Vagina (tissue), 2 donors: Measurements from ENCODE around the gene TLCD4. TPM values are rescaled to one million over a fixed set of nuclear protein-coding genes. Genes with fewer than 3 reads are reported as not detected.

ENCODE experiments used
- DNase-seq, 2 donors: peaks; one replicate each; pipeline ENCODE4 v3.0.0-alpha.2; 2017; ENCODE audit errors: extremely low spot score in 2 of 2
- H3K27ac ChIP-seq: fragments of 200-600 bp; sonication (generic); one replicate; pipeline ENCODE4 v1.5.1; 2019
- H3K27me3 ChIP-seq: fragments of 200-600 bp; sonication (generic); one replicate; pipeline ENCODE4 v1.5.1; 2019
- H3K36me3 ChIP-seq, 2 donors: fragments of 200-600 bp; sonication (generic); one replicate each; pipeline ENCODE4 v1.5.1; 2017 to 2019
- H3K4me1 ChIP-seq: fragments of 200-600 bp; sonication (generic); one replicate; pipeline ENCODE4 v1.5.1; 2019
- H3K4me3 ChIP-seq, 2 donors: fragments of 200-600 bp; sonication (generic); 1 replicate in 1 of 2; 2 replicates in 1 of 2; pipeline ENCODE4 v1.5.1; 2016 to 2019
- H3K9me3 ChIP-seq: fragments of 200-600 bp; sonication (generic); one replicate; pipeline ENCODE4 v1.5.1; 2019
- CTCF ChIP-seq, 3 experiments: fragments of 450-650 bp in 2 of 3; fragments of 200-600 bp in 1 of 3; sonication (generic) in 1 of 3; IDR thresholded peaks; one replicate each; pipeline ENCODE4 v1.5.1; 2017 to 2019; ENCODE audit warnings: antibody characterized with exemption in 3 of 3, mild to moderate bottlenecking in 2 of 3, moderate library complexity in 2 of 3
- POLR2A ChIP-seq, 2 donors: fragments of 450-650 bp; IDR thresholded peaks; one replicate each; pipeline ENCODE4 v1.6.1; 2017; ENCODE audit warnings: antibody characterized with exemption in 2 of 2, mild to moderate bottlenecking in 2 of 2, moderate library complexity in 2 of 2
- POLR2AphosphoS5 ChIP-seq, 2 donors: sonication (generic); formaldehyde crosslinking; IDR thresholded peaks; one replicate each; pipeline ENCODE4 v1.9.0; 2017; ENCODE audit warnings: antibody characterized with exemption in 2 of 2, mild to moderate bottlenecking in 2 of 2, low read depth in 1 of 2; ENCODE audit not compliant: insufficient read depth in 1 of 2
- intact Hi-C: fragments of 100-400 bp; cut with DNase I; formaldehyde crosslinking; loops from one replicate; pipeline ENCODE4 v1.15.1; 2023
- total RNA-seq: library from RNA; depleted of rRNA; stranded (reverse); fragments of >200 nt; gene quantifications from one replicate; pipeline ENCODE4 v1.2.3, GENCODE V29; 2016

The TLCD4 gene
- total RNA-seq, 1 donor from 2014 or later: 4.4 TPM

DNA sequence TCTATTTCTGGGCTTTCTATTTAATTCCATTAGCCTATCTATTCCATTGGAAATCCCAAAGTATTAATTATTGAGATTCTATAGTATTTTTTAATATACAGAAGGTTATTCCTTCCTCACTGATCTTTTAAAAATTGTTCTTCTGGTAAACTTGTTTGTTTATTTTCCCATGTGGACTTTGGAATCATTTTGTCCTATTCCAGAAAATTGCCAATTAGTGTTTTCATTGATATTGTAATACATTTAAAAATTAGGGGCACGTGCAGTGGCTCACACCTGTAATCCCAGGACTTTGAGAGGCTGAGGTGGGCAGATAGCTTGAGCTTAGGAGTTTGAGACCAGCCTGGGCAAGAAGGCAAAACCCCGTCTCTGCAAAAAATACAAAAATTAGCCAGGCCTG lies 8.4 kb upstream of the TLCD4 start:
- Histone ChIP-seq H3K4me3 (no peak overlapping the region), H3K9me3 (no peaks in the 10 kb centered on the region), H3K27me3 (no peaks in the 10 kb centered on the region), H3K4me1 (no peaks in the 10 kb centered on the region), H3K27ac (no peak overlapping the region), H3K36me3 (no peaks in the 10 kb centered on the region)
- TF ChIP-seq POLR2A (IDR thresholded peaks at IDR 0.05): no peak
- TF ChIP-seq CTCF (IDR thresholded peaks at IDR 0.05): no peak
- TF ChIP-seq POLR2AphosphoS5 (IDR thresholded peaks at IDR 0.05; ENCODE audit: insufficient read depth in 1 of 2, low read depth in 1 of 2): no peak
- intact Hi-C loops: no loop called here
- DNase-seq: no peak

DNA sequence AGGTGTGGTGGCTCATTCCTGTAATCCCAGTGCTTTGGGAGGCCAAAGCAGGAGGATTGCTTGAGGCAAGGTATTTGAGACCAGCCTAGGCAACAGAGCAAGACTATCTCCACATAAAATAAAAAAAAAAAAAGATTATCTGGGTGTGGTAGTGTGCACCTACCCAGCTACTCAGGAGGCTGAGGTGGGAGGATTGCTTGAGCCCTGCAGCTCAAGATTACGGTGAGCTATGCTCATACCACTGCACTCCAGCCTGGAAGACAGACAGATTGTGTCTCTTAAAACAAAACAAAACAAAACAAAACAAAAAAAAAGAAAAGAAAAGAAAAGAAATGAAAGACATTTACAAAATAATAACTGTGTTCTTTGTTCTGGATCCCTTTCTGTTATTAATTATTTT lies 6.1 kb upstream of the TLCD4 start:
- DNase-seq: no peak

DNA sequence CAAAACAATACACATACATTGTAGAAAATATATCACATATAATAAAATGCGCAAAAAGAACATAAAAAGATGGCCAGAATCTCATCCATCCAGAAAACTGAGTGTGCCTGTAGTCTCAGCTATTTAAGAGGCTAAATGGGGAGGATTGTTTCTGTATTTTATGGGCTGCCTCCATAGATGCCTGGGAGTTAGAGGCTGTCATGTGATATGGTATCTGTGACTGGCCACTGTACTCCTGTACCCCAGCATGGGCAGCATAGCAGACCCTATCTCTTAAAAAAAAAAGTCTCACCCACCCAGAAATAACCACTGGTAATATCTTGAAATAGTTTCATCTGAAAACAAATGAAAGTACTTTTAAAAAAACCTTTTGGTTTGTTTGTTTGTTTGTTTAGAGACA lies 3.5 kb upstream of the TLCD4 start:
- Histone ChIP-seq H3K9me3 (no peaks in the 10 kb centered on the region), H3K4me1 (peaks cover 12% of the 10 kb centered on the region), H3K4me3 (no peak overlapping the region), H3K36me3 (no peaks in the 10 kb centered on the region), H3K27ac (no peak overlapping the region), H3K27me3 (no peaks in the 10 kb centered on the region)
- intact Hi-C loops: no loop called here
- TF ChIP-seq POLR2AphosphoS5 (IDR thresholded peaks at IDR 0.05; ENCODE audit: insufficient read depth in 1 of 2, low read depth in 1 of 2) (no peak), CTCF (IDR thresholded peaks at IDR 0.05) (no peak), POLR2A (IDR thresholded peaks at IDR 0.05) (no peak)
- DNase-seq: no peak

More for the DNA sequence above, 6.1 kb upstream of the TLCD4 start:
- H3K9me3 ChIP-seq: no peaks in the 10 kb centered on the region
- H3K4me3 ChIP-seq: no peak overlapping the region
- H3K4me1 ChIP-seq: no peaks in the 10 kb centered on the region
- no peak overlapping the region for H3K27ac ChIP-seq
- H3K36me3 ChIP-seq: no peaks in the 10 kb centered on the region
- intact Hi-C loops: no loop called here
- no peaks in the 10 kb centered on the region for H3K27me3 ChIP-seq
- no peak for TF ChIP-seq POLR2AphosphoS5 (IDR thresholded peaks at IDR 0.05; ENCODE audit: insufficient read depth in 1 of 2, low read depth in 1 of 2)

DNA sequence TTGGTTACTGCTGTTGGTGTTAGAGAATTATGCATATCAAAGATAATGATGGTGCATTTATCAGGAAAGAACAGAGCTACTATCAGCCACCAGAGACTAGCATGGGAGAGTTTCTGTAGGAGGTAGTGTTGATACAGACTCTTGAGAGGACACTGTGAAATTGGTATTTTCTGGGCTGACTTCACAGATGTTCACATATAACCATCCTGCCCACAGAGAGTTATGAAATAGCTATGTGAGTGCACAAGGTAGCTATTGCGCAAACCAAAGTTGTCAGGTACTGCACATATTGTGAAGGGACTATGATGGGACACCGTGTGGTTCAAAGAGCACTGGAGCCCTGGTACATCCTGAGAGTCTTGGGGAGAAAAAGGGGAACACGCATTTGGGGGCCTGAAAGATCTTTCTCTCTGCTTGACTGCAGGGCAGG lies 1.4 kb upstream of the TLCD4 start:
- intact Hi-C loops: no loop called here
- TF ChIP-seq CTCF (IDR thresholded peaks at IDR 0.05) (no peak), POLR2A (IDR thresholded peaks at IDR 0.05) (no peak), POLR2AphosphoS5 (IDR thresholded peaks at IDR 0.05; ENCODE audit: insufficient read depth in 1 of 2, low read depth in 1 of 2) (no peak)
- DNase-seq: no peak
- Histone ChIP-seq H3K4me3 (no peak overlapping the region), H3K9me3 (no peaks in the 10 kb centered on the region), H3K36me3 (no peaks in the 10 kb centered on the region), H3K27me3 (no peaks in the 10 kb centered on the region), H3K27ac (no peak overlapping the region), H3K4me1 (peaks cover 12% of the 10 kb centered on the region)

DNA sequence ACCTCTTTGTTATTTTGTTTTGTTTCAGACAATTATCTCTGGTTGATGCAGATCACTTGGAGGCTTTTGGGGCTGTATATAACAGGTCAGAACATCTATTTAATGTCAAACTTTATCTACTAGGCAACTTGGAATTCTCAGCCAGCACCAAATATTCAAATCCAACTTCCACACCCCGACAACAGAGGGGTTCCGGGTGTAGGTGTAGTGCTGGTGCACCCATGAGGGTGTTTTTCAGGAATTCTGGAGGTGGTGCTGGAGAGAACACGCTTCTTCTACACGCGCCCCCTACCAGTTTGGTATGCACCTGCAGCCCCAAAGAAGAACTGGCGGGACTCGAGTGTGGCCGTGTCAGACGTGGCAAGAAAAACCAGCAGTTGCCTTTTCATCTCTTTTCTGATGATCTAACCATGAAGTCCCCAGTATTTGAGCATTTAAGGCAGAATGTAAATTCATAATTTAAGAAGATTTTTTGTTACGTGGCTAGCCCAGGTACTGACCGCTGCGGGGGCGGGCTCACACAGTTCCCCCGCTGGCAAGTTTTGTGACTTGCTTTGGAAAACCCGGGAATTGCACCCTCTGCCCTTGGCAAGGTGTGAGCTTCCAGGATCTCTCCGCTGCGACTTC lies 462 bp upstream of the TLCD4 start:
- H3K4me3 ChIP-seq: peak overlapping the region; percentile 61 to 77
- TF ChIP-seq POLR2A (IDR thresholded peaks at IDR 0.05): no peak
- peak in 1 of 2 donors; percentile 17 for TF ChIP-seq POLR2AphosphoS5 (IDR thresholded peaks at IDR 0.05; ENCODE audit: insufficient read depth in 1 of 2, low read depth in 1 of 2)
- TF ChIP-seq CTCF (IDR thresholded peaks at IDR 0.05): peak in 1 of 3 experiments; percentile 41
- DNase-seq: no peak
- no peaks in the 10 kb centered on the region for H3K36me3 ChIP-seq
- intact Hi-C loops: no loop called here
- H3K27me3 ChIP-seq: no peaks in the 10 kb centered on the region
- H3K4me1 ChIP-seq: peaks cover 12% of the 10 kb centered on the region
- peak overlapping the region; percentile 26 for H3K27ac ChIP-seq
- no peaks in the 10 kb centered on the region for H3K9me3 ChIP-seq
